Stimulated activated CD8-positive, alpha-beta memory T cell treated with anti-CD3 and anti-CD28 coated beads, Interleukin-12 subunit alpha, Interleukin-12 subunit beta, amount 100 ng/mL, for 24 hours (primary cell): ENCODE measurements around the gene FXYD7.
A peak's percentile ranks its signal among the peaks of the same experiment; 100 is the strongest.
"Not testable (repeated sequence)": the region's sequence is repeated elsewhere in the genome, so short reads cannot be mapped to it uniquely, and the experiment has no call there.

Experiments used
- DNase-seq: peaks from one replicate; pipeline ENCODE4 v3.0.0-alpha.2; 2020; ENCODE audit errors: extremely low read depth

The FXYD7 gene

DNA sequence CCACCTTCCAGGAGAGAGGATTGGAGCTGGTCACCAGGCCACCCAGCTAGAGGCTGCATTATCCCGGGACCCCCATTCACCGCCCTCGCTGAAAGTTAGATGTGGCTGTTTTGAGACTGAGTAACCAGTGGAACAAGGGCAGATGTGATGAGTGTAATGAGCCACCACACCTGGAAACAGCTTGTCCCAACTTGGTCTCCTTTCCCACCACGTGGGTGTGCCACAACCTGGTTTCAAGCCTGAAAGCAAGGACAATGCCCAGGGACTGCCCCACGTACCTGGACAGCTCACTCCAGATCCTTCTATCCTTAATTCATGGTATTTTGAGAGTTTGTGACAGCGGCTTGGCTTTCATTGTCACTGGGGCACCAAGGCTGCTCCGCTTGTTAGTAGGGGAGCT, 15.2 kb upstream of the FXYD7 start:
- no peak for DNase-seq

DNA sequence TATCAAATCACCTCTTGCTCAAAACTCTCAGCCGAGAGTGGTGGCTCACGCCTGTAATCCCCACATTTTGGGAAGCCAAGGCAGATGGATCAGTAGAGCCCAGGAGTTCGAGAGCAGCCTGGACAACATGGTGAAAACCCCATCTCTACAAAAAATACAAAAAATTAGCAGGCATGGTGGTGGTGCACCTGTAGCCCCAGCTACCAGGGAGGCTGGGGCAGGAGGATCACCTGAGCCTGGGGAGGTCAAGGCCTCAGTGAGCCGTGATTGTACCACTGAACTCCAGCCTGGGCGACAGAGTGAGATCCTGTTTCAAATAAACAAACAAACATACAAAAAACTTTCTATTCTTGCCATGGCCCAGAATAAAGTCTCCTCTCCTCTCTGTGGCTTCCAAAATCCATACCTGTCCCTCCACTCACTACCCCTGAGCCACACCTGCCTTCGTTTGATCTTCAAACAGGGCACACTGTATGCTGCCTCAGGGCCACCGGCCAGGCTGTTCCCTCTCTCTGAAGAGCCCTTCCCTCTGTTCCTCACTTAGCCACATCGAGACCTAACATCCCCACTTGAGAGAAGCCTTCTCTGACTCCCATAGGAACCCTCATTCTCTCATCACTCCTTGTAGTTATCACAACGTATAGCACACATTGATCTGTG, 14.5 kb upstream of the FXYD7 start:
- no peak for DNase-seq

DNA sequence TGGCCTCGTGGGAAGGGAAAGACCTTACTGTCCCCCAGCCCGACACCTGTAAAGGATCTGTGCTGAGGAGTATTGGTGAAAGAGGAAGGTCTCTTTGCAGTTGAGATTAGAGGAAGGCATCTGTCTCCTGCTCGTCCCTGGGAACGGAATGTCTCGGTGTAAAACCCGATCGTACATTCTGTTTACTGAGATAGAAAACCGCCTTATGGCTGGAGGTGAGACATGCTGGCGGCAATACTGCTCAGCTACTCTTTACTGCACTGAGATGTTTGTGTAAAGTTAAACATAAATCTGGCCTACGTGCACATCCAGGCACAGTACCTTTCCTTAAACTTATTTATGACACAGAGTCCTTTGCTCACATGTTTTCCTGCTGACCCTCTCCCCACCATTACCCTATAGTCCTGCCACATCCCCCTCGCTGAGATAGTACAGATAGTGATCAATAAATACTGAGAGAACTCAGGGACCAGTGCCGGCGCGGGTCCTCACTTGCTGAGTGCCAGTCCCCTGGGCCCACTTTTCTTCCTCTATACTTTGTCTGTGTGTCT, 13.3 kb upstream of the FXYD7 start:
- DNase-seq, result not testable (repeated sequence)

DNA sequence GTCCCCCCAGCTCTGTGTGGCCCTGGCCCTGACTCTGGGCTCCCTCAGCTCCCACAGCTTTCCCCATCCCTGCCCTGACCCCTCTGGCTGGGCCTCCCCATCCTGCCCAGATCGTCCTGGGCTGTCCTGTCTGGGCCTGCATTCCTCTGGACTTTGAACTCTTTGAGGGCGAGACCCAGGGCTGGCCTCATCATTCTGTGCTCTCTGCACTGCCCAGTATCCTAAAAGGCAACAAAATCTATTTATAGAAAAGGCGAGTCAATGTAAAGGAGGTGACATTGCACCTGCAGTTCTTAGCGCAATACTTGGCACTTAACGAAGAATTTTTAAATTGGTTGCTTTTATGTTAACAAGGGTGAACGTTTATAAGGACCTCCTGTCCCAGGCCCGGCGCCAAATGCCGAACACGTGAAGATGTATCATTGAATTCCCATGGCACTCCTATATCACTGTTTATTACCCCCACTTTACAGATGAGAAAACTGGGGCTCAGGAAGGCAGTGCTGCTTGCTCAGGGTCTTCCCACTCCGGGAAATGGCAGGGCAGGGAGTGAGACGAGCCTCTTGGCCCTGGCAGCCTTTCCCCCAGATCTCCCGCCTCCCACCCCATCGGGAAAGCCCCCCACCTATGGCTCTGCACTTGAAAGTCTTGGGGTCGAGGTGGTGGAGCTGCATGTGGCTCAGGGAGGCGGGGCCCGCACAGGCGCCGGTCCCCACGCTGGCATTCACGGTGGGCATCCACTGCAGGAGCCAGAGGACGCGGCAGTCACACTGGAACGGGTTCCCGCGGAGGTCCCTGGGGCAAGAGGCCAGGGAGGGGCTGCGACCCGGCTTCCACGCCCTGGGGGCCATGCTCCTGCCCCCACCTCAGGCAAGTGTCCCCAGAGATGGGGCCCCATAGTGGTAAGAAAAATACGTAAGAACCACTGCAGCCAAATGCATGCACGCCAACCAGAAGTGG, 12.0 kb upstream of the FXYD7 start:
- no peak for DNase-seq

DNA sequence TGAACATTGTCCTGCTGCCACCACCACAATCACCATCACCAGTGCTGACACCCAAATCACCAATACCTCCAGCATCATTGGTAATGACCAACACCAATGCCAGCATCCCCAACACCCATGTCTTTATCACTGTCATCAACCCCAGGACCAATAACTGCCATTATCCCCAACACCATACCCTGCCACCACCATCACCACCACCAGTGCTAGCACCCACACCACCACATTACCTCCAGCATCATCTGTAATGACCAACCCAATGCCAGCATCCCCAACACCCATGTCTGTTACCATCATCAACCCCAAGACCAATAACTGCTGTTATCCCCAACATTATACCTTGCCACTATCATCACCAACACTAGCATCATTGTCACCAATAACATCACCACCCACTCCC, 10.8 kb upstream of the FXYD7 start:
- DNase-seq, result no peak

DNA sequence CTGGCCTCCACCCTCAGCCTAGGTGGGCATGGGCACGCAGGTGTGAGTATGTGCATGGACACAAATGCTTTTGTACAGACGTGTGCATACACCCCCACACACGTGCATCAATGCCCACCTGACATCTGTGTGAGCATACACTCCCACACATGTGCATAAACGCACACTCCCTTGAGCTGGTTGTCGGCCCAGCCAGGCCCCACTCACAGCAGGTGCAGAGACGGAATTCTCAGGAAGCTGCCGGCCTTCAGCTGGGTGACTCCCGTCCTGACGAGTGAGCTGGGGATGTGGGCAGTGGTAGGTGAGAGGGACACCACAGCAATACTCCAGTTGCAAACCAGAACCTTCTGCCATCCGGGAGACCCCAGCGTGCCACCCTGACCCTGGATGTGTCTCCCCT, 9.2 kb upstream of the FXYD7 start:
- no peak for DNase-seq

DNA sequence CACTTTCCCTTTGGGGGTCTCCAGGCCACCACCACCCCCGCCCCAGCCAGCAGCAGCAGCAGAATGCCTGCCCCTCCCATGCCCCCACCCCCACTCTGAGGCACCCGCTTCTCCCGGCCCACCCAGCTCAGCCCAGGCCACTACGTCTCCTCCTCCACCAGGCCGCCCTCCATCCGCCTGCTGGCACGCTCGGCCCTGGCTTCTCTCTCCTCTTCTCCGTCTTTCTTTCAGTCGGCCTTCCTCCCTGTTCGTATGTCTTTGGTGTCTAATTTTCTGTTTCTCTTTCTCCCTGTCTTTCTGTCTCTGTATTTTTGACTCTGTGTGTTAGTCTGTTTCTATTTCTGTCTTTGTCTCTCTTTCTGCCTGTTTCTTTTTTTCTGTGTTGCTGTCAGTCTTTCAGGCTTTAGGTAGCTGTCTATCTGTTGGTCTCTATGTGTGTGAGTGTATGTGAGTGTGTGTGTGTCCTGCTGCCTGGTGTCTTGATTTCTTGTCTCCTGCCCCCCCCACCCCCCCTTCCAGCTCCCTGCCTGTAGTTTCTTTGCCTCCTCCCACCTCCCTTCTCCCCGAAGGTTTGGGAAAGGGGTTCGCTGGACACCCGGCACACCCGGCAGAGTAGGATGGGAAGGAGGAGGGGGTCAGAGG, 8.3 kb upstream of the FXYD7 start, which contains the start of gene LGI4:
TSS of gene LGI4 (minus strand) at position 459 of the 642 bp plus-strand sequence. CDS start at position 80, 379 bp downstream.
- no peak for DNase-seq

DNA sequence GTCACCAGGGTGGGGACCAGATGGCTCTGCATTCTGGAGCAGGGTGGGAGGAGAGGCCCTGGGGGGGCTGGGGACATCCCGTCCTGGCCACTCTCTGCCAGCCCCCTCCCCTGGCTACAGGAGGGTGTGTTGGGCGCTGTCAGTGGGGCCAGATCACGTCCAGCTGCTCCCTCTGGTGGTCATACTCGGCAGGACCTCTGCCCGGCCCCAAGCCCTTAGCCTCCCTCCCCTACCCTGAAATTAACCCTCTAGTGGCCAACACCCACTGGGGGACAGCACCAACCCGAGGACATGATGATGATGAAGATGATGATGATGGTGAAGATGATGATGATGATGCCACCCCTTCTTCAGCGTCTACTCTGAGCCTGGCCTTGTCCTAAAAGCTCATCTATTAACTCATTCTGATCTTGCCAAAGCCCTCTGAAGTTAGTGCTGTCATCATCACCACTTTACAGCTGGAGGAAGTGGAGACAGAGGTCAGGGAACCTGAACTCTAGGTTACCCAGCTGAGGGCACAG, 7.6 kb upstream of the FXYD7 start:
- DNase-seq, result no peak

DNA sequence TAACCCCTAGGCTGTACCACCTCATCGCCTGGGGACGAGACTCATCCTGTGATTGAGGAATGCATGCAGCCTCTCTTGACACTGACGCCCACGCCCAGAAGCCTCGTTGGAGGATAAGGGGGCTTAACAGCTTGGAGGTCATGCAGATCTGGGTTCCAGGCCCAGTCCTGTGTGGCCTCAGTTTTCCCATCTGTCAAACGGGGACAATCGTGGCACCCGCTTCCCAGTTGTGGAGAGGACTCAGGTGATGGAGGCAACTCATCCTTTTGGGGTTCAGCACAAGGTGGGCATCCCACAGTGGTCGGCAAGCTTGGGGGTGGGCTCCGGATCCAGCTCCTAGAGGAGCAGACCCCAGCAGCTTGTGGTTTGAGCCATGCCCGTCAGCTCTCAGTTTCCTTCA, 6.8 kb upstream of the FXYD7 start:
- DNase-seq, result no peak

DNA sequence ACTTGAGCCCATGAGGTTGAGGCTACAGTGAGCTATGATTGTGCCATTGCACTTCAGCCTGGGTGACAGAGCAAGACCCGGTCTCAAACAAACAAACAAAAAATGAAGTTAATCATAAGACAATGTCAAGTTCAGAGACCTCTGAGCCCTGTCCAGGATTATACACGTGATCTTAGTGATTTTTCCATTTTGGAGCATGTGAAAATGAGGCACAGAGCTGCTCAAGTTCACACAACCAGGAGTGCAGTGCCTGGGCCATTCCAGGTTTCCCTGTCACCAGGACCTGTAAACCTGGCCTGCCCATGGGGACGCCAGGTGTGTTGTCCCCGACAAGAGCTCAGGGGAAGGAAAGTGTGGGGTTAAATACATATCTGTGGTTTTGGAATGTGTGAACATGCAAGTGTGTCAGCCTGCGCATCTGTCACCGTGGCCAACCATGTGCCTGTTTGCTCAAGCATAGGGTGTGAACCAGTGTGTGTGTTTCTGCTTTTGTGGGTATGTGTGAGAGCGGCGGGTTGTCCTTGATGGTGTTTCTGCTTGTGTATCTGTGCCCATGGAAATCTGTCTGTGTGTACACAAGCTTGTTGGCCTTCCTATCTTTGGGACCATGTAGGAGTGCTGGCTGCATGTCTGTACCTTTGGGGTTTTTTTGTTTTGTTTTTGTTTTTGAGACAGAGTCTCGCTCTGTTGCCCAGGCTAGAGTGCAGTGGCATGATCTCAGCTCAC, 5.9 kb upstream of the FXYD7 start:
- DNase-seq, result no peak

DNA sequence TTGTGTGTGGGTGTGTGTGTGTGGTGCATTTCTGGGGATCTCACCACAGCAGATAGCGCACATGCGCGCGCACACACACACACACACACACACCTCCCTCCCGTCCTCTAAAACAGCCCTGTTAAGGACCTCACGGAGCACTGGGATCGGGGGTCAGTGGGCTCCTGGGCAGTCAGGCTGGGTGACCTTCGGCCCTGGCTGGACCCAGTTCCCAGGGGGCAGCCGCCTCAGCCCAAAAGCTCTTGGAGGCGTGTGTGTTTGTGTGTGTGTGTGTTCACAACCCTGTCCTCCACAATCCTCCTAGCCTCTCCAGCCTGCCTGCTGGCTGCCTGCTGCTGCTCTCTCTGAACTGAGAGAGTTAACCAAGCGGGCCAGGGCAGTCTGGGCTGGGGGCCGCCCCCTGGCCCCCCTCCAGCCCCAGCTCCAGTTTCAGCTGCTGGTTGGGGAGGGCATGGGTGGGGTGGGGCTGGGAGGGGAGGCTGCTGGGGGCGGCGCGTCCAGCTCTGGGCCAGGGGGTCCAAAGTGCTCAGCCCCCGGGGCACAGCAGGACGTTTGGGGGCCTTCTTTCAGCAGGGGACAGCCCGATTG, 4.7 kb upstream of the FXYD7 start, which contains the start of gene FXYD1:
TSS of gene FXYD1 (plus strand) at position 520 of the 588 bp plus-strand sequence. CDS start 1,256 bp downstream, outside the sequence.
- no peak for DNase-seq

DNA sequence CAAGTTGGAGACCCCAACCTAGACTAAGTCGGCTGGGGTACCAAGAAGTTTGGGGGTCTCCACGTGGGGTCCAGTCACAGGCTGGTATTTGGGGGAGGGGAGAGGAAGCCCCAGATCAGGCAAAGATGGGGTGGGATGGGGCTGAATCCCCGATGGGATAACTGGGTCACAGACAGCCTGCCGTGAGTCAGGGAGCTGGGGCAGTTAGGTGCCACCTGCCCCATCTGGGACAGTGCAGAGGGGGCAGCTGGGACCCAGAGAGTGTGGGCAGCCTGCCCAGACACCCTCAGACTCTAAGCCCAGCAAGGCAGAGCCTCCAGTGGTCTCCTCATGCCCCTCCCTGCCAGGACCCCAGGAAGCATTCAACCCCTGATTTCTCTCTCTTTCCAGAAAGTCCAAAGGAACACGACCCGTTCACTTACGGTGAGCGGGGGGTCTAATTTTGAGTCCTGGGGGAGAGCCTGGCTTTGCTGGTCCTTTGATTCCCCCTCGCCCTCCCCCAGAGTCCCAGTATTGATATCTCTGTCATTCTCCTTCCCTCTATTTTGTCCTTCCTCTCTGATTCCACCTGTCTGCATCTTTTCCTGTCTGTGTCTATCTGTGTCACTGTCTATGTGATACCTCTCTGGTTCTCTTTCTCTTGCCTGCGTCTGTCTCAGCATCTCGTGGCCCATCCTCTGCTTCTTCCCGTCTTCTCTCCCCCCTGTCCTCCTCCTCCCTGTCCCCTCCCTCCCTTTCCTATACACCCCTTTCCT, 2.7 kb upstream of the FXYD7 start:
- DNase-seq, result no peak

DNA sequence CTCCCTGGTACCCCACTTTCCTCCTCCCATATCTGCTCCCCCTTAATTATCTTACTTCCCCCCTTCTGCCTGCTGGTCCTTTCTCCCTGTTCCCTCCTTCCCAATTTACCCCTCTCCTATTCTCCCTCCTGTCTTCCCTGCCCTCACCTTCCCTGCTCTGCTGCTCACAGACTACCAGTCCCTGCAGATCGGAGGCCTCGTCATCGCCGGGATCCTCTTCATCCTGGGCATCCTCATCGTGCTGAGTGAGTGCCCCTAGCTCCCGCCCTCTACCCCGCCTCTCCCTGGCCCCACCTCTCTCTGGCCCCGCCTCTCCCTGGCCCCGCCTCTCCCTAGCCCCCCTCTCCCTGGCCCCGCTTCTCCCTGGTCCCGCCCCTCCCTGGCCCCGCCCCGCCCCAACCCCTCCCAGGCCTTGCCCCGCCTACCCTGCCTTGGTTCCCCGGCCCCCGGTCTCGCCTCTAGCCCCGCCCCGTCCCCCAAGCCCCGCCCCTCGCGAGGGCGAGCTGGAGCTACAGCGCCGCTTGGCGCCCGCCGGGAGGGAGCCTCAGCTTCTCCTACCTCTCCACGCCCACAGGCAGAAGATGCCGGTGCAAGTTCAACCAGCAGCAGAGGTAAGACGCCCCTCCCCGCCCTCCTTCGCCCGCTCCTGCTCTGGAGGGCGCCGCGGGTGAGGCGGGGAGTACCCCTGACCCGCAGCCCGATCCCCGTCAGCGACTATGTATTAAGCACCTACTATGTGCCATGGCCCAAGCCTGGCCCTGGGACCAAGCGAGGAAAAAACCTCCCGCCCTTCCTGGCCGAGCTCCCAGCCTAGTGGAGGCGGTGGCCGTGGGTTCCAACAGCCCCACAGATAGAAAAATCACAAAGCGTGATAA, 1.9 kb upstream of the FXYD7 start:
- DNase-seq, result peak; percentile 89

DNA sequence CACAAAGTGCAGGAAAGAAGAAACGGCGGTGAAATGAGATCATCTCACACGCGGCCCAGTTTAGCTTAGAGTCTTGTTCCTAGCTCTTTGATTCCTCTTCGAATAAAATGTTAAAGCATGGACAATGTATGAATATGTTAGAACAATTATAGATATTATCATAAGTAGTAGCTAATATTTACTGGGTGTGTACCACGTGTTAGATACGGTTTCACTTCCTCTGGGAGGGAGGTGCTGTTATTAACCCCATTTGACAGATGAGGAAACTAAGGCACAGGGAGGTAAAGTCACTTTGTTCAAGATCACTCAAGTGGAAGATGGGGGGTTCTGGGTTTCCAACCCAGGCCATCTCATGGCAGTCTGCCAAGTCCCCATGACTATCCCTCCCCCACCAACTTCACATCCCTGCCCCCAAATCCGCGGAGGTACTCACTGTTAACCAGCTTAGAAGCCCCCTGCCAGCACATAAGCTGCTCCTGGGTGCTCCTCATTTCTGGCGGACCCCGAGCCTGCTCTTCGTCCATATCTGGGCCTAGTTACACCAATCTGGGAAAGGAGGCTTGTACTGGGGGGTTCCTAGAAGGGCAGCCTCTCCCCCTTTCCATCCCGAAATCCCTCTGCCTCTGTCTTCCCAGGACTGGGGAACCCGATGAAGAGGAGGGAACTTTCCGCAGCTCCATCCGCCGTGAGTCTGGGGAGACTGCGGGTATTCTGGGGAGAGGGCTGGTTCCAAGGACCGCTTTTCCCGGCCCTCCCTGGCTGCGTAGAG, 1.0 kb upstream of the FXYD7 start:
- DNase-seq, result no peak

DNA sequence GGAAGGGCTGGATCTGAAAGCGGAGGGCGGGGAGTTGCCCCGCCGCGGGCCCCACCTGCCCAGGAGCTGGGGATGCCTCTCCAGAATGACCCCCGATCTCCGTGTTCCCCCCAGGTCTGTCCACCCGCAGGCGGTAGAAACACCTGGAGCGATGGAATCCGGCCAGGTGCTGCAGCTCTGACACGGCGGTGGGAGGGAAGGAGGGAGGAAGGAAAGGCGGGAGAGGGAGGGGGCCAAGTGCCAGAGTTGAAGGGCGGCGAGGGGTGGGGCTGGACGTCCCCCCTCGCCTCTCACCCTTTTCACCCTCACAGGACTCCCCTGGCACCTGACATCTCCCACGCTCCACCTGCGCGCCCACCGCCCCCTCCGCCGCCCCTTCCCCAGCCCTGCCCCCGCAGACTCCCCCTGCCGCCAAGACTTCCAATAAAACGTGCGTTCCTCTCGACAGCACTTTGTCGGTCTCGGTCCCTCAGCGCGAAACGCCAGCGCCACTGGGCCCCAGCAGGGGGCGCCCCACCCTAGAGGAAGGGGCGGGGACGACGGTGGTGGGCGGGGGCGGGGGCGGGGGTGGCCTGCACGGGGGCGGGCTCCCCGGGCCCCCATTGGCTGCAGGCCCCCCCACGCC, 337 bp upstream of the FXYD7 start:
- DNase-seq, result no peak

DNA sequence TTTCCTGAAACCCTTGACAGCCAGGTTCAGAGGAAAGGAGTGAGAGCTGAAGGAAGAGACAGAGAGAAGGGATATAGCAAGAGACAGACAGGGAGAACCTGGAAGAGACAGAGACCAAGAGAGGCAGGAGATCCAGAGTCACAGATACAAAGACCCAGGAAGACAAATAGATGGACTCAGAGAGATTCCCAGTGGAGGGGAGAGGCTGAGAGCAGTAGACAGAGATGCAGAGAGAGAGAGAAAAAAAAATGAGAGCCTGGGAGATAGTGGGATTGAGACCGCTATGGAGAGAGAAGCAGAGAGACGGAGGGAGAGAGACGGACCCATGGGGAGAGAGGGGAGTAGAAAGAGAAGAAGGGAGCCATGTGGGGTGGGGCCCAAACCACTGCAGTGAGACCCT, 763 bp downstream of the FXYD7 start:
- DNase-seq, result no peak

DNA sequence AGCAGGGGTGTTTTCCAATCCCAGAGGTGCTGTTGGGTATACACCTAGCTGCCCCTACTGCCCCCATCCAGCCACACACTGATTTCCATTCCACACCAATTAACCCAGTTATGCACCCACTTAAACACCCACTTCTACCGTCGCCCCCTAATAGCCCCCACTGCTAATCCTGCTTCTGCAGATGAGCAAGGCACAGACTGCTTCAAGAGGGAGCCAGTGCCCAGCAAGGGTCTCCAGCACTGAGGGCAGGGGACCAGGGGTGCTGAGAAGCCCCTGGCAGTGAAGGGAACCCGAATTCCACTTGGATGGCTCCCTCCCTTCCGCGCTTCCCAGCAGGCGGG, 1.2 kb downstream of the FXYD7 start:
- DNase-seq, result no peak
